HL-60 (cell line): Measurements from ENCODE around the gene GSX1.

Experiments
- DNase-seq, 2 experiments: peaks; one replicate each; pipeline ENCODE4 v3.0.0-alpha.2; 2010 to 2020; ENCODE audit warnings: low read depth in 1 of 2, low spot score in 1 of 2
- H3K27ac ChIP-seq: fragments of 250-450 bp; sonication (Bioruptor Pico); replicated peaks from 2 replicates; pipeline ENCODE4 v1.5.1; 2020; ENCODE audit warnings: mild to moderate bottlenecking, moderate library complexity
- H3K27me3 ChIP-seq: fragments of 250-450 bp; sonication (Bioruptor Pico); 2 replicates; pipeline ENCODE4 v1.5.1; 2021; ENCODE audit warnings: mild to moderate bottlenecking, moderate library complexity; ENCODE audit not compliant: insufficient read depth, poor library complexity, severe bottlenecking
- H3K4me3 ChIP-seq: replicated peaks from 2 replicates; pipeline ENCODE4 v1.5.1; 2011; ENCODE audit warnings: mild to moderate bottlenecking, control low read depth, low read length; ENCODE audit not compliant: insufficient read depth
- GABPA ChIP-seq: IDR thresholded peaks from 2 replicates; pipeline ENCODE4 v1.6.1; 2012; ENCODE audit warnings: low read depth
- POLR2AphosphoS5 ChIP-seq: IDR thresholded peaks from 2 replicates; pipeline ENCODE4 v1.6.1; 2012; ENCODE audit warnings: low read depth
- SPI1 ChIP-seq: IDR thresholded peaks from 2 replicates; pipeline ENCODE4 v1.6.1; 2012; ENCODE audit warnings: low read depth, mild to moderate bottlenecking, borderline replicate concordance
- TF ChIP-seq, protein P1 (sequence below): IDR thresholded peaks from one replicate; pipeline ENCODE4 v1.5.1; 2011; ENCODE audit warnings: low read length, control low read depth, inconsistent platforms; ENCODE audit not compliant: insufficient read depth
- TF ChIP-seq, protein P2 (sequence below): IDR thresholded peaks from 2 replicates; pipeline ENCODE4 v1.6.1; 2012; ENCODE audit warnings: low read depth; ENCODE audit not compliant: insufficient replicate concordance

GSX1 gene

DNA sequence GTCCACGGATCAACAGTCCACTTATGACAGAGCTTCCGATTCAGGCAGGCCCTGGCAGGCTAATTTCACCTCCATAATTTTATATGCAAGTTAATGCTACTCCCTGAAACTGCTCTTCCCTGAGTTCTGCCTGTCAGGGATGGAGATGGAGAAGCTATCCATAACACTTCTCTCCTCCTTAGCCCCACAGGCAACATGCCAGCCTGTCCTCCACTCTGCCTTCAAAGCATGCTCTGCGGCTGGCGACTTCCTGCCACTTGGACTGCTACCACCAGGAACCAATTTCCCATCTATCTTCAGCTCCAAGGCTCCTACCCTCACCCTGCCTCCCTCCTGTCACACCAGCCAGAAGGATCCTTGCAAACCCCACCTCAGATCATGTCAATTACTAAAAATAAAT, 35.4 kb downstream of the GSX1 start:
- TF ChIP-seq, protein P1, sequence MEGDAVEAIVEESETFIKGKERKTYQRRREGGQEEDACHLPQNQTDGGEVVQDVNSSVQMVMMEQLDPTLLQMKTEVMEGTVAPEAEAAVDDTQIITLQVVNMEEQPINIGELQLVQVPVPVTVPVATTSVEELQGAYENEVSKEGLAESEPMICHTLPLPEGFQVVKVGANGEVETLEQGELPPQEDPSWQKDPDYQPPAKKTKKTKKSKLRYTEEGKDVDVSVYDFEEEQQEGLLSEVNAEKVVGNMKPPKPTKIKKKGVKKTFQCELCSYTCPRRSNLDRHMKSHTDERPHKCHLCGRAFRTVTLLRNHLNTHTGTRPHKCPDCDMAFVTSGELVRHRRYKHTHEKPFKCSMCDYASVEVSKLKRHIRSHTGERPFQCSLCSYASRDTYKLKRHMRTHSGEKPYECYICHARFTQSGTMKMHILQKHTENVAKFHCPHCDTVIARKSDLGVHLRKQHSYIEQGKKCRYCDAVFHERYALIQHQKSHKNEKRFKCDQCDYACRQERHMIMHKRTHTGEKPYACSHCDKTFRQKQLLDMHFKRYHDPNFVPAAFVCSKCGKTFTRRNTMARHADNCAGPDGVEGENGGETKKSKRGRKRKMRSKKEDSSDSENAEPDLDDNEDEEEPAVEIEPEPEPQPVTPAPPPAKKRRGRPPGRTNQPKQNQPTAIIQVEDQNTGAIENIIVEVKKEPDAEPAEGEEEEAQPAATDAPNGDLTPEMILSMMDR = no peak
- TF ChIP-seq POLR2AphosphoS5 = no peak
- TF ChIP-seq, protein P2, sequence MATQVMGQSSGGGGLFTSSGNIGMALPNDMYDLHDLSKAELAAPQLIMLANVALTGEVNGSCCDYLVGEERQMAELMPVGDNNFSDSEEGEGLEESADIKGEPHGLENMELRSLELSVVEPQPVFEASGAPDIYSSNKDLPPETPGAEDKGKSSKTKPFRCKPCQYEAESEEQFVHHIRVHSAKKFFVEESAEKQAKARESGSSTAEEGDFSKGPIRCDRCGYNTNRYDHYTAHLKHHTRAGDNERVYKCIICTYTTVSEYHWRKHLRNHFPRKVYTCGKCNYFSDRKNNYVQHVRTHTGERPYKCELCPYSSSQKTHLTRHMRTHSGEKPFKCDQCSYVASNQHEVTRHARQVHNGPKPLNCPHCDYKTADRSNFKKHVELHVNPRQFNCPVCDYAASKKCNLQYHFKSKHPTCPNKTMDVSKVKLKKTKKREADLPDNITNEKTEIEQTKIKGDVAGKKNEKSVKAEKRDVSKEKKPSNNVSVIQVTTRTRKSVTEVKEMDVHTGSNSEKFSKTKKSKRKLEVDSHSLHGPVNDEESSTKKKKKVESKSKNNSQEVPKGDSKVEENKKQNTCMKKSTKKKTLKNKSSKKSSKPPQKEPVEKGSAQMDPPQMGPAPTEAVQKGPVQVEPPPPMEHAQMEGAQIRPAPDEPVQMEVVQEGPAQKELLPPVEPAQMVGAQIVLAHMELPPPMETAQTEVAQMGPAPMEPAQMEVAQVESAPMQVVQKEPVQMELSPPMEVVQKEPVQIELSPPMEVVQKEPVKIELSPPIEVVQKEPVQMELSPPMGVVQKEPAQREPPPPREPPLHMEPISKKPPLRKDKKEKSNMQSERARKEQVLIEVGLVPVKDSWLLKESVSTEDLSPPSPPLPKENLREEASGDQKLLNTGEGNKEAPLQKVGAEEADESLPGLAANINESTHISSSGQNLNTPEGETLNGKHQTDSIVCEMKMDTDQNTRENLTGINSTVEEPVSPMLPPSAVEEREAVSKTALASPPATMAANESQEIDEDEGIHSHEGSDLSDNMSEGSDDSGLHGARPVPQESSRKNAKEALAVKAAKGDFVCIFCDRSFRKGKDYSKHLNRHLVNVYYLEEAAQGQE = no peak
- no peak for TF ChIP-seq SPI1
- TF ChIP-seq GABPA = no peak
- peaks cover 33% of the 10 kb centered on the region for H3K27me3 ChIP-seq
- no peak overlapping the region for H3K27ac ChIP-seq
- no peak for DNase-seq
- no peak overlapping the region for H3K4me3 ChIP-seq

DNA sequence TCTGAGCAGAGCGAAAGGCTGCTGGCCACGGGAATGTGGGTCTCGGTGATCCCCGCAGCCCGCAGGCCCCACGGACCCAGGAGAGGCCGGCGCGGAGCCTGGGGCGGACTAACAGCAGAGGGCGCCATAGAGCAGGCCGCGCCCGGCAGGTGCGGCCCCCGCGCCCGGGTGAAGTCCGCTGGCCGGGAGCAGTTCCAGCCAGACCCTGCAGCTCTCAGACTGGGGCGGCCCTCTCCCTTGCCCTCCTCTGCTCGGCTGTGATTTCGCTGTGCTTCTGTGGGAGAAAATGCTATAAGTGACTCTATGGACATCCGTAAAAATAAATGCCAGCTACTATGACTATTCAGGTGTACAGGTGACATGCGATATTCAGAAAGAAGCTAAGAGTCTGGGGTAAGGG, 37.7 kb downstream of the GSX1 start:
- Histone ChIP-seq H3K4me3 (peak overlapping the region; percentile 22), H3K27ac (no peak overlapping the region), H3K27me3 (peaks cover 17% of the 10 kb centered on the region)
- TF ChIP-seq, protein P1 = peak; percentile 57
- TF ChIP-seq, protein P2 = no peak
- peak; percentile 31 to 47 for DNase-seq

GRCh38 chr13:27833206-27833605, 40.9 kb downstream of the GSX1 start:
- no peak for DNase-seq
- TF ChIP-seq, protein P1 = no peak
- TF ChIP-seq, protein P2 = no peak
- no peak for TF ChIP-seq GABPA
- no peak for TF ChIP-seq POLR2AphosphoS5
- no peak for TF ChIP-seq SPI1
- Histone ChIP-seq H3K4me3 (no peak overlapping the region), H3K27ac (no peak overlapping the region), H3K27me3 (peaks cover 18% of the 10 kb centered on the region)
